HepG2 (cell line): ENCODE results near the gene CTNNA2. TPM values are rescaled to one million over a fixed set of nuclear protein-coding genes. Genes with fewer than 3 reads are reported as not detected.

Experiments
- ATAC-seq: fragments of 200-7000 bp; cut with Tn5 transposase; 3 replicates; pipeline ENCODE4 v1.9.1; 2020; ENCODE audit warnings: mild to moderate bottlenecking, moderate library complexity
- BruUV-seq: library from RNA; stranded (reverse); fragments of 400-500 nt; replicated peaks from 2 replicates; lab custom pipeline; 2021; lab: Mats Ljungman, UMichigan
- CTCF ChIA-PET: fragments of 300-600 bp; formaldehyde crosslinking; extraction: SDS; loops from one replicate; lab custom pipeline; 2021; ENCODE audit warnings: low total read pairs, inconsistent platforms, low intra/inter-chr PET ratio; lab: Yijun Ruan, JAX
- POLR2A ChIA-PET: fragments of 350-600 bp; sonication (Branson Sonifier 250); formaldehyde crosslinking; loops from one replicate; lab custom pipeline; 2020; ENCODE audit warnings: antibody characterized with exemption, inconsistent platforms; lab: Yijun Ruan, JAX
- DNase-seq: peaks from one replicate; pipeline ENCODE4 v3.0.0-alpha.2; 2015; ENCODE audit warnings: low spot score
- FAIRE-seq: peaks from 3 replicates; lab custom pipeline; 2011; peaks lifted over from hg19 to GRCh38; lab: Jason Lieb, UNC
- H2AFZ ChIP-seq: one replicate; pipeline ENCODE4 v1.6.1; 2011; ENCODE audit warnings: low read length, inconsistent platforms
- H3K27ac ChIP-seq: fragments of 300-600 bp; 3 replicates; pipeline ENCODE4 v1.8.0; 2011; ENCODE audit warnings: mixed run types, mild to moderate bottlenecking, mixed read lengths, low read length, inconsistent platforms; ENCODE audit not compliant: insufficient read depth; ENCODE audit errors: extremely low read length
- H3K27me3 ChIP-seq, 2 experiments: fragments of 200-600 bp in 1 of 2; 2 replicates in 1 of 2; 3 replicates in 1 of 2; pipeline versions ENCODE4 v1.6.0 to v1.8.0; 2011; ENCODE audit warnings: low read length in 2 of 2, mild to moderate bottlenecking in 2 of 2, moderate library complexity in 2 of 2, inconsistent platforms in 1 of 2; ENCODE audit not compliant: insufficient read depth in 2 of 2, control insufficient read depth in 1 of 2
- H3K36me3 ChIP-seq, 2 experiments: fragments of 200-600 bp in 1 of 2; replicated peaks in 1 of 2; 2 replicates in 1 of 2; 3 replicates in 1 of 2; pipeline versions ENCODE4 v1.5.1 to v1.8.0; 2011; ENCODE audit warnings: low read length in 2 of 2, inconsistent platforms in 1 of 2; ENCODE audit not compliant: insufficient read depth in 2 of 2, control insufficient read depth in 1 of 2
- H3K4me1 ChIP-seq: 2 replicates; pipeline ENCODE4 v1.5.1; 2012; ENCODE audit warnings: low read length, inconsistent platforms; ENCODE audit not compliant: insufficient read depth
- H3K4me2 ChIP-seq: 2 replicates; pipeline ENCODE4 v1.6.0; 2011; ENCODE audit warnings: low read depth, low read length, inconsistent platforms
- H3K4me3 ChIP-seq, 3 experiments: fragments of 200-600 bp in 1 of 3; sonication (generic), shearing (Covaris generic) in 1 of 3; replicated peaks in 1 of 3; 2 replicates each; pipeline ENCODE4 v1.5.1; 2011 to 2016; ENCODE audit warnings: low read length in 3 of 3, inconsistent platforms in 2 of 3, low read depth in 2 of 3, mild to moderate bottlenecking in 2 of 3, control low read depth in 1 of 3, mixed read lengths in 1 of 3; ENCODE audit not compliant: insufficient read depth in 1 of 3
- H3K79me2 ChIP-seq: one replicate; pipeline ENCODE4 v1.6.1; 2011; ENCODE audit warnings: low read length, inconsistent platforms; ENCODE audit not compliant: insufficient read depth
- H3K9ac ChIP-seq: 2 replicates; pipeline ENCODE4 v1.6.0; 2011; ENCODE audit warnings: mild to moderate bottlenecking, low read depth, low read length, inconsistent platforms; ENCODE audit not compliant: insufficient read depth
- H3K9me3 ChIP-seq: 2 replicates; pipeline ENCODE4 v1.5.1; 2012; ENCODE audit warnings: mild to moderate bottlenecking, low read length
- H4K20me1 ChIP-seq: 2 replicates; pipeline ENCODE4 v1.6.0; 2011; ENCODE audit warnings: inconsistent platforms, mild to moderate bottlenecking, low read length, moderate library complexity; ENCODE audit not compliant: insufficient read depth
- DMTF1 ChIP-seq: sonication (generic); formaldehyde crosslinking; IDR thresholded peaks from 2 replicates; pipeline ENCODE4 v1.4.0; 2020; ENCODE audit warnings: mild to moderate bottlenecking, missing genetic modification reagents
- EP300 ChIP-seq, 3 experiments: sonication (generic) in 1 of 3; formaldehyde crosslinking in 1 of 3; IDR thresholded peaks; 2 replicates each; pipeline versions ENCODE4 v1.5.1 to v1.6.1; 2011 to 2020; ENCODE audit warnings: low read depth in 2 of 3, low read length in 2 of 3, borderline replicate concordance in 1 of 3, improper control_type of control experiment in 1 of 3, mild to moderate bottlenecking in 1 of 3, missing genetic modification reagents in 1 of 3, moderate library complexity in 1 of 3
- HNRNPH1 ChIP-seq: fragments of 200-400 bp; formaldehyde crosslinking; optimal IDR thresholded peaks from 2 replicates; pipeline ENCODE3; 2017; ENCODE audit warnings: mild to moderate bottlenecking, low read depth, low read length
- MAFF ChIP-seq: IDR thresholded peaks from 2 replicates; pipeline ENCODE4 v1.6.1; 2011; ENCODE audit warnings: low read depth, low read length, improper control_type of control experiment
- MAFK ChIP-seq, 2 experiments: IDR thresholded peaks in 1 of 2; conservative IDR thresholded peaks in 1 of 2; 2 replicates each; pipeline ENCODE4 v1.6.1; 2011; ENCODE audit warnings: improper control_type of control experiment in 2 of 2, low read length in 2 of 2
- MIER2 ChIP-seq: IDR thresholded peaks from 2 replicates; pipeline ENCODE4 v1.6.1; 2016; ENCODE audit warnings: missing biosample characterization, missing genetic modification reagents
- NFE2L2 ChIP-seq: fragments of 150-350 bp; IDR thresholded peaks from 2 replicates; pipeline ENCODE4 v1.6.1; 2014; ENCODE audit warnings: low read length
- TCF7 ChIP-seq: sonication (generic); IDR thresholded peaks from 2 replicates; pipeline ENCODE4 v1.6.1; 2016; ENCODE audit warnings: antibody characterized with exemption, low read depth
- XBP1 ChIP-seq: sonication (generic); formaldehyde crosslinking; IDR thresholded peaks from 2 replicates; pipeline ENCODE4 v1.5.0; 2020; ENCODE audit warnings: missing genetic modification reagents
- ZNF350 ChIP-seq: sonication (generic); formaldehyde crosslinking; IDR thresholded peaks from 2 replicates; pipeline ENCODE4 v1.4.0; 2020; ENCODE audit warnings: mild to moderate bottlenecking, low read depth, missing genetic modification reagents, borderline replicate concordance
- ZNF768 ChIP-seq: sonication (generic); formaldehyde crosslinking; IDR thresholded peaks from 2 replicates; pipeline ENCODE4 v1.4.0; 2020; ENCODE audit warnings: missing genetic modification reagents
- ZNF800 ChIP-seq: sonication (generic); formaldehyde crosslinking; IDR thresholded peaks from 2 replicates; pipeline ENCODE4 v1.4.0; 2020; ENCODE audit warnings: missing genetic modification reagents
- WGBS: methylation state at CpG from one replicate; pipeline ENCODE4 v1.1.6; 2017; ENCODE audit warnings: low lambda C conversion rate; 5-methylcytosine and 5-hydroxymethylcytosine counted together
- in situ Hi-C: cut with HindIII; loops from 2 replicates; pipeline ENCODE4 v1.10.0; 2017; ENCODE audit warnings: low pct_unique_long_range_greater_than_20kb; ENCODE audit not compliant: extremely low pct_ligation_motif_present
- intact Hi-C: fragments of 100-400 bp; cut with micrococcal nuclease; formaldehyde crosslinking; loops from one replicate; pipeline ENCODE4 v1.10.0; 2022; ENCODE audit not compliant: unreplicated experiment
- polyA plus RNA-seq, 8 experiments: library from polyadenylated mRNA; depleted of rRNA in 3 of 8; stranded (reverse) in 7 of 8; unstranded in 1 of 8; fragments of >200 nt; fragmentation: Illumina TruSeq in 4 of 8; extraction: Trizol in 4 of 8; gene quantifications; 2 replicates each; pipeline versions ENCODE4 v1.2.1 to v1.2.3, GENCODE V29; 2011 to 2016; ENCODE audit warnings: low read depth in 4 of 8, missing spikeins in 1 of 8, mixed read lengths in 1 of 8; ENCODE audit not compliant: insufficient read depth in 1 of 8
- total RNA-seq, 5 experiments: library from RNA; depleted of rRNA; stranded (reverse); fragments of >200 nt; fragmentation: Illumina TruSeq; extraction: Trizol; gene quantifications; 2 replicates each; pipeline ENCODE4 v1.2.3, GENCODE V29; 2016; ENCODE audit warnings: low read depth in 1 of 5
- TF ChIP-seq, protein P1 (sequence below): IDR thresholded peaks from 2 replicates; pipeline ENCODE4 v1.6.1; 2016; ENCODE audit warnings: missing compliant biosample characterization, missing genetic modification reagents, borderline replicate concordance

Gene CTNNA2
- total and polyA plus RNA-seq, 2 of the 13 experiments (the other 11 are each of a cell fraction or from before 2014, with no cell fraction given) = not detected

DNA sequence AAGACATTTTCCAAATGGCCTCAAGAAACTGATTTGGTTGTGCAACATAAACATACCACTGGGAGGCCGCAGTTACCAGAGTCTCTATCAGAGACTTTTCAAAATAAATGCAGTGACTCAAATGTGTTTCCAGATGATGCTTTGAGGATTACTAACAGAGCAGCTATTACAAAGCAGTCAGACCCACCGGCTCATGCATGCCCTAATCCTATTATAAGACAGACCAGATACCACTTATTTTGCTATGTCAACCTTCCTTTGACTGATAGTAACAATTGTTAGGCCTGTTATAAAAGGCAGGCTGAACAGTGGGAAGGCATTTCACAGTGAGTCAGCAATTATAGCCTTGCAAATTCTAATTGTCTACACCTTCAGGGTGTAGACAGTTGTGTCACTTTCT lies 574.0 kb downstream of the CTNNA2 start:
- Histone ChIP-seq H3K4me1 (no peaks in the 10 kb centered on the region), H2AFZ (no peak overlapping the region), H3K4me3 (no peak overlapping the region), H3K27ac (no peak overlapping the region), H3K9ac (no peak overlapping the region), H3K9me3 (no peaks in the 10 kb centered on the region), H3K27me3 (no peaks in the 10 kb centered on the region), H4K20me1 (no peaks in the 10 kb centered on the region), H3K4me2 (no peak overlapping the region), H3K79me2 (no peaks in the 10 kb centered on the region), H3K36me3 (no peaks in the 10 kb centered on the region)
- POLR2A ChIA-PET = no interaction called here
- intact Hi-C loops (no loop called here), in situ Hi-C loops (no loop called here)
- WGBS = 7% methylated on average over 2 of the region's 2 CpGs
- DNase-seq = no peak
- no peak for FAIRE-seq
- BruUV-seq = no TSS peak
- CTCF ChIA-PET = no interaction called here
- TF ChIP-seq NFE2L2 = peak; percentile 42; the same call in 1 of the 2 replicates
- TF ChIP-seq MAFK (conservative IDR thresholded peaks at IDR 0.05 in 1 of 2, IDR thresholded peaks at IDR 0.05 in 1 of 2; ENCODE audit: low read length in 2 of 2) = peak; percentile 54 to 60; a peak in 3 of 4 replicates
- no peak for TF ChIP-seq TCF7
- no peak for TF ChIP-seq EP300 (IDR thresholded peaks at IDR 0.05; ENCODE audit: low read depth in 2 of 2, low read length in 2 of 2)
- TF ChIP-seq EP300 (CRISPR knock-in tag; IDR thresholded peaks at IDR 0.05; ENCODE audit: borderline replicate concordance) = no peak
- TF ChIP-seq MAFF = peak; percentile 23; the same call in 1 of the 2 replicates
- ATAC-seq = no peak

DNA sequence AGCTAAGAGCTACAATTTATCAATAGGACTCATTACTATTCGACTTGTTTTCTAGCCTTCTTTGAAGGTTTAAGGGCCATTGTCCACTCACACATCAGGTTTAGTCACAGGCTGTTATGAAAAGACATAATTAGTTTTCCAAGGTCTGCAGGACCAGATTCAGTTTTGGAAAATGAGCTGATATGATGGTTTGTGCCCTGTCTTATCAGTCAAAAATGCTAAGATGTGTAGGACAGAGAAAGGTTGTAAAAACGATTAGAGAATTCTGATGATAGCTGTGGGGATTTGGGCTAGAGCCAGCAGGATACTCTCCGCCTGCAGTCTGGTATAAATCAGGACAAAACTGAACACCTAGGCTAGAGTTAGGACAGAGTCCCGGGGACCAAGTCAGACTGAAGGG lies 578.4 kb downstream of the CTNNA2 start:
- POLR2A ChIA-PET = no interaction called here
- Histone ChIP-seq H2AFZ (no peak overlapping the region), H3K9me3 (no peaks in the 10 kb centered on the region), H3K4me3 (no peak overlapping the region), H3K4me1 (no peaks in the 10 kb centered on the region), H3K4me2 (no peak overlapping the region), H3K27ac (no peak overlapping the region), H3K27me3 (no peaks in the 10 kb centered on the region), H3K36me3 (no peaks in the 10 kb centered on the region), H3K79me2 (no peaks in the 10 kb centered on the region), H3K9ac (no peak overlapping the region), H4K20me1 (no peaks in the 10 kb centered on the region)
- WGBS = 0% methylated on average over 4 of the region's 4 CpGs
- CTCF ChIA-PET = no interaction called here
- in situ Hi-C loops = no loop called here
- intact Hi-C loops = no loop called here
- no peak for FAIRE-seq
- BruUV-seq = no TSS peak
- DNase-seq = no peak
- ATAC-seq = no peak
- TF ChIP-seq DMTF1 (CRISPR knock-in tag) (no peak), MIER2 (CRISPR knock-in tag) (no peak), ZNF800 (CRISPR knock-in tag) (no peak), XBP1 (CRISPR knock-in tag) (no peak), HNRNPH1 (no peak), ZNF768 (CRISPR knock-in tag) (no peak), ZNF350 (CRISPR knock-in tag) (no peak)
- TF ChIP-seq, protein P1, sequence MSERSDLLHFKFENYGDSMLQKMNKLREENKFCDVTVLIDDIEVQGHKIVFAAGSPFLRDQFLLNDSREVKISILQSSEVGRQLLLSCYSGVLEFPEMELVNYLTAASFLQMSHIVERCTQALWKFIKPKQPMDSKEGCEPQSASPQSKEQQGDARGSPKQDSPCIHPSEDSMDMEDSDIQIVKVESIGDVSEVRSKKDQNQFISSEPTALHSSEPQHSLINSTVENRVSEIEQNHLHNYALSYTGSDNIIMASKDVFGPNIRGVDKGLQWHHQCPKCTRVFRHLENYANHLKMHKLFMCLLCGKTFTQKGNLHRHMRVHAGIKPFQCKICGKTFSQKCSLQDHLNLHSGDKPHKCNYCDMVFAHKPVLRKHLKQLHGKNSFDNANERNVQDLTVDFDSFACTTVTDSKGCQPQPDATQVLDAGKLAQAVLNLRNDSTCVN = no peak
